Measurements from ENCODE around the gene LDHD.

DNA sequence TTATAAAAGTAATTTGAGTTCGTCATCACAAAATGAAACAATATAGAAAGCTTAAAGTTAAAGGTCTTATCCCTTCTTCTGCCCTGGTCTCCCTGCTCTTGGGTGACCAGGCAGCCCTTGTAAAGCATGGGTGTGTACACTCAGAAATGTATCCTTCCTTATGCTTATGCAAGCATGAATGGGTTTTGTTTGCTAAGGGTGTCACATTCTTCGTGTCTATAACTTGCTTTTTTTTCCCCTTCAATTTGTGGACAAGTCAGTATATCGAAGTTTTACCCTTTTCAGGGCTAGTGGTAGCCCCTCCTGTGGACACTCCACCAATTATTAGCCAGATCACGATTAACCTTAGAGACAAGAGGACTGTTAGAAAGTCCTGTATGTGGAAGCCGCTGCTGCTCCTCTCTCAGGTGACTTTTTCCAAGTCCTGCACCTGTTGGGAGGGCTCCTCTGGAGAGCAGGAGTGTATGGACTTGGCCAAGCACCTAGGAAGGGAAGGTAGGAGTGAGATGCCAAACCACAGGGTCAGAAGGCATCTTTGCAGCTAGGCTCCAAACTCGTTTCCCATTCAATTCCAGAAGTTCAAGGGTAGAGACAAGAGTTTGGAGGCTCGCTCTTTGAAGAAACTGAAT, 50.9 kb downstream of the LDHD start:
- TF ChIP-seq, protein P1, sequence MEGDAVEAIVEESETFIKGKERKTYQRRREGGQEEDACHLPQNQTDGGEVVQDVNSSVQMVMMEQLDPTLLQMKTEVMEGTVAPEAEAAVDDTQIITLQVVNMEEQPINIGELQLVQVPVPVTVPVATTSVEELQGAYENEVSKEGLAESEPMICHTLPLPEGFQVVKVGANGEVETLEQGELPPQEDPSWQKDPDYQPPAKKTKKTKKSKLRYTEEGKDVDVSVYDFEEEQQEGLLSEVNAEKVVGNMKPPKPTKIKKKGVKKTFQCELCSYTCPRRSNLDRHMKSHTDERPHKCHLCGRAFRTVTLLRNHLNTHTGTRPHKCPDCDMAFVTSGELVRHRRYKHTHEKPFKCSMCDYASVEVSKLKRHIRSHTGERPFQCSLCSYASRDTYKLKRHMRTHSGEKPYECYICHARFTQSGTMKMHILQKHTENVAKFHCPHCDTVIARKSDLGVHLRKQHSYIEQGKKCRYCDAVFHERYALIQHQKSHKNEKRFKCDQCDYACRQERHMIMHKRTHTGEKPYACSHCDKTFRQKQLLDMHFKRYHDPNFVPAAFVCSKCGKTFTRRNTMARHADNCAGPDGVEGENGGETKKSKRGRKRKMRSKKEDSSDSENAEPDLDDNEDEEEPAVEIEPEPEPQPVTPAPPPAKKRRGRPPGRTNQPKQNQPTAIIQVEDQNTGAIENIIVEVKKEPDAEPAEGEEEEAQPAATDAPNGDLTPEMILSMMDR (optimal IDR thresholded peaks at IDR 0.05 in 1 of 3, IDR thresholded peaks at IDR 0.05 in 1 of 3, conservative IDR thresholded peaks at IDR 0.05 in 1 of 3; ENCODE audit: extremely low read depth in 1 of 3, insufficient read depth in 2 of 3, low read length in 3 of 3), result no peak
- no peak for TF ChIP-seq EZH2 (IDR thresholded peaks at IDR 0.05; ENCODE audit: low read length)

All from keratinocyte (primary cell).